Prostate gland (tissue), 2 donors: ENCODE results near the gene GRIN3B. TPM values are rescaled to one million over a fixed set of nuclear protein-coding genes. Genes with fewer than 3 reads are reported as not detected.

ENCODE experiments used
- DNase-seq: peaks from one replicate; pipeline ENCODE4 v3.0.0-alpha.2; 2019; ENCODE audit warnings: low spot score
- H3K27ac ChIP-seq, 2 donors: fragments of 200-600 bp; sonication (generic); 2 replicates each; pipeline ENCODE4 v1.5.1; 2017 to 2019
- H3K27me3 ChIP-seq: fragments of 200-600 bp; sonication (generic); replicated peaks from 2 replicates; pipeline ENCODE4 v1.5.1; 2019; ENCODE audit not compliant: insufficient read depth
- H3K36me3 ChIP-seq, 2 donors: fragments of 200-600 bp; sonication (generic); 1 replicate in 1 of 2; 2 replicates in 1 of 2; pipeline versions ENCODE4 v1.5.1 to v1.8.1; 2017 to 2019
- H3K4me1 ChIP-seq: fragments of 200-600 bp; sonication (generic); replicated peaks from 2 replicates; pipeline ENCODE4 v1.5.1; 2019
- H3K4me3 ChIP-seq, 2 donors: fragments of 200-600 bp; sonication (generic); 2 replicates each; pipeline ENCODE4 v1.5.1; 2017 to 2019
- H3K9me3 ChIP-seq: fragments of 200-600 bp; sonication (generic); 2 replicates; pipeline ENCODE4 v1.5.1; 2017
- CTCF ChIP-seq, 4 experiments: fragments of 200-600 bp in 2 of 4; fragments of 450-650 bp in 2 of 4; sonication (generic) in 2 of 4; IDR thresholded peaks; 1 replicate in 3 of 4; 2 replicates in 1 of 4; pipeline ENCODE4 v1.5.1; 2016 to 2019; ENCODE audit warnings: antibody characterized with exemption in 4 of 4, mild to moderate bottlenecking in 2 of 4, moderate library complexity in 2 of 4
- POLR2A ChIP-seq: fragments of 450-650 bp; IDR thresholded peaks from one replicate; pipeline ENCODE4 v1.6.1; 2016; ENCODE audit warnings: antibody characterized with exemption, mild to moderate bottlenecking
- POLR2AphosphoS5 ChIP-seq: sonication (generic); formaldehyde crosslinking; IDR thresholded peaks from one replicate; pipeline ENCODE4 v1.6.1; 2017; ENCODE audit warnings: antibody characterized with exemption
- WGBS: methylation state at CpG from one replicate; pipeline ENCODE4 v1.1.5; 2018; 5-methylcytosine and 5-hydroxymethylcytosine counted together
- intact Hi-C: fragments of 100-400 bp; cut with DNase I; formaldehyde crosslinking; loops from one replicate; pipeline ENCODE4 v1.14.2; 2022
- total RNA-seq, 2 donors: library from RNA; depleted of rRNA; stranded (reverse); fragments of >200 nt; gene quantifications; one replicate each; pipeline ENCODE4 v1.1.0, GENCODE V29; 2016

GRIN3B gene
- total RNA-seq, 2 donors from 2014 or later, result 0.34 TPM; not detected in 1

GRCh38 chr19:976476-976875 is 23.7 kb upstream of the GRIN3B start:
- no peaks in the 10 kb centered on the region for H3K9me3 ChIP-seq
- DNase-seq, result no peak
- intact Hi-C loops, result no loop called here
- TF ChIP-seq POLR2A (no peak), CTCF (IDR thresholded peaks at IDR 0.05) (no peak), POLR2AphosphoS5 (no peak)
- H3K36me3 ChIP-seq, result no peaks in the 10 kb centered on the region
- no peak overlapping the region for H3K27ac ChIP-seq
- H3K4me3 ChIP-seq, result no peak overlapping the region
- no peaks in the 10 kb centered on the region for H3K27me3 ChIP-seq
- no peaks in the 10 kb centered on the region for H3K4me1 ChIP-seq
- 82% methylated on average over 10 of the region's 10 CpGs for WGBS

- Histone ChIP-seq H3K4me3 (no peak overlapping the region), H3K27me3 (no peaks in the 10 kb centered on the region), H3K36me3 (no peaks in the 10 kb centered on the region), H3K27ac (no peak overlapping the region), H3K4me1 (no peaks in the 10 kb centered on the region), H3K9me3 (no peaks in the 10 kb centered on the region)
- no peak for TF ChIP-seq POLR2A
- no peak for TF ChIP-seq CTCF (IDR thresholded peaks at IDR 0.05)
- TF ChIP-seq POLR2AphosphoS5, result no peak
- 81% methylated on average over 24 of the region's 24 CpGs for WGBS
- DNase-seq, result no peak
- intact Hi-C loops, result no loop called here
These were observed 23.2 kb upstream of the GRIN3B start for GRCh38 chr19:977058-977464.

GRCh38 chr19:979318-979741 is 20.9 kb upstream of the GRIN3B start:
- Histone ChIP-seq H3K36me3 (no peaks in the 10 kb centered on the region), H3K9me3 (no peaks in the 10 kb centered on the region), H3K4me3 (no peak overlapping the region), H3K27ac (no peak overlapping the region), H3K4me1 (no peaks in the 10 kb centered on the region), H3K27me3 (no peaks in the 10 kb centered on the region)
- DNase-seq, result no peak
- TF ChIP-seq POLR2A (no peak), CTCF (IDR thresholded peaks at IDR 0.05) (no peak), POLR2AphosphoS5 (no peak)
- 50% methylated on average over 19 of the region's 19 CpGs for WGBS
- intact Hi-C loops, result no loop called here

GRCh38 chr19:980133-980998 is 19.9 kb upstream of the GRIN3B start:
- intact Hi-C loops, result loop anchor here (5.0 to 10.0 kb wide), 3 partner anchors 113 to 316 kb away; partner anchors contain the start of gene RNF126
- Histone ChIP-seq H3K27ac (no peak overlapping the region), H3K9me3 (no peaks in the 10 kb centered on the region), H3K36me3 (no peaks in the 10 kb centered on the region), H3K4me1 (no peaks in the 10 kb centered on the region), H3K4me3 (no peak overlapping the region), H3K27me3 (no peaks in the 10 kb centered on the region)
- WGBS, result 32% methylated on average over 29 of the region's 32 CpGs
- no peak for DNase-seq
- TF ChIP-seq CTCF (IDR thresholded peaks at IDR 0.05), result no peak
- TF ChIP-seq POLR2AphosphoS5, result no peak
- no peak for TF ChIP-seq POLR2A
